Activated naive CD8-positive, alpha-beta T cell treated with anti-CD3 and anti-CD28 coated beads, Interleukin-2, amount 50 U/mL, for 24 hours (primary cell): Measurements from ENCODE around the gene SLC2A14.
"Not testable (repeated sequence)": the region's sequence is repeated elsewhere in the genome, so short reads cannot be mapped to it uniquely, and the experiment has no call there.

Experiments
- ATAC-seq: fragments of 150-1000 bp; cut with Tn5 transposase; one replicate; pipeline ENCODE4 v1.10.0; 2021
- DNase-seq: peaks from one replicate; pipeline ENCODE4 v3.0.0; 2021
- H3K27ac Mint-ChIP-seq: one replicate; pipeline ENCODE4 v1.8.0; 2021; ENCODE audit warnings: mild to moderate bottlenecking, mixed read lengths
- H3K27me3 Mint-ChIP-seq: one replicate; pipeline ENCODE4 v1.8.0; 2021; ENCODE audit warnings: mixed read lengths
- H3K36me3 Mint-ChIP-seq: one replicate; pipeline ENCODE4 v1.8.0; 2021; ENCODE audit warnings: low read depth, mixed read lengths
- H3K4me1 Mint-ChIP-seq: one replicate; pipeline ENCODE4 v1.8.0; 2021; ENCODE audit warnings: mixed read lengths
- H3K4me3 Mint-ChIP-seq: one replicate; pipeline ENCODE4 v1.8.0; 2021; ENCODE audit warnings: mild to moderate bottlenecking, moderate library complexity, mixed read lengths
- H3K9me3 Mint-ChIP-seq: one replicate; pipeline ENCODE4 v1.8.0; 2021; ENCODE audit warnings: mixed read lengths

The SLC2A14 gene

DNA sequence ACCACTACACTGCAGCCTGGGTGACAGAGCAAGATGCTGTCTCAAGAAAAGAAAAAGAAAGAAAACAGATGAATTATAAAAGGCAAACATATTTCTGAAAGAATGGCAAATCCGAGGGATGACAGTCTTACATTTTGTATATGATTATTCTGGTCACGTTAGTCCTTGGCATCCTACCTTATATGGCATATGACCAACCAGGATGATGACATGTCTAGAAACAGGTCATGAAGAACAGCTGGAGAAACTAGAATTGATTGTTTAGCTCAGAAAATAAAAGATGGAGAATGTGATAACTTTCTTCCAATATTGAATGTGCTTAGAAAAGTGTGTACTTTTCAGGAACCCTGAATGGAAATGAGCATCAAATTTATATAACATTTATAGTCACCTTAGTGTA, 19.2 kb downstream of the SLC2A14 start:
- Mint-ChIP-seq H3K4me3 (no peak overlapping the region), H3K9me3 (no peaks in the 10 kb centered on the region), H3K36me3 (no peaks in the 10 kb centered on the region), H3K27ac (no peak overlapping the region), H3K4me1 (no peaks in the 10 kb centered on the region), H3K27me3 (peaks cover 5% of the 10 kb centered on the region)
- DNase-seq (no peak), ATAC-seq (no peak)

DNA sequence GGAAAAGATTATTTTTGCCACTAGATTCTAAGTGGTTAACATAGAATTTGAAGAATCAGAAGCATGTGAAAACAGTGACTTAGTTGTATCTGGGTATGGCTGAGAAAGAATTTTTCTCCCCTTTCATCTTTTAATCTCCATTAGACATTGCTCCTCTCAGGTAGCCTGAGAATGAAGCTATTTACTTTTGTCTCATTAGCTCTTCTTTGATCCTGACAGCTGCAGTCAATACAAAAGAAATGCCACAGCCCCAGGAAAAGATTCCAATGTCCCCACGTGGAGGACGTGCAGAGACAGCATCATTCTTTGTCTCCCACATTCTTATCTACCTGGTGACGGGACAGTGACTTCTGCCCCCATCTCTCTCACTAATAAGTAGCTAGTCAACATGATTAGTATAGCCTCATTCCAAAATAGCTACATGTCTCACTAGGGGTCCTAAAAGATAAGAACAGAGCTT, 21.1 kb downstream of the SLC2A14 start:
- not testable (repeated sequence) for H3K27me3 Mint-ChIP-seq, H3K36me3 Mint-ChIP-seq, ATAC-seq, H3K9me3 Mint-ChIP-seq, H3K4me3 Mint-ChIP-seq, DNase-seq, H3K4me1 Mint-ChIP-seq, H3K27ac Mint-ChIP-seq

DNA sequence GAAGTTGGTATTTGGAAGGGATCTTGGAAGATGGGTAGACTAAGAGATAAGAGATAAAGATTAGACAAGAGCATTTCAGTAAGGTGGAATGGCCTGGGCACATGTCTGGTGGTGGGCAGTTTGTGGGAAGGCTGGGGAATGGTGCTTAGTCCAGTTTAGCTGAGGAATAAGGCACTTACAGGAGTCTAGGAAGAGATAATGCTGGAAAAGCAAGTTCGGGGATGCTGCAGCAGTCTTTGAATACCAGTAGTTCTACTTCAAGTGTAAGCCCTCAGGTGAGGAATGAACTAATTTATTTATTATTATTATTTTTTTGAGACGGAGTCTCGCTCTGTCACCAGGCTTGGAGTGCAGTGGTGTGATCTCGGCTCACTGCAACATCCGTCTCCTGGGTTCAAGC, 22.6 kb downstream of the SLC2A14 start:
- not testable (repeated sequence) for H3K36me3 Mint-ChIP-seq, H3K27ac Mint-ChIP-seq, H3K4me3 Mint-ChIP-seq, H3K4me1 Mint-ChIP-seq, ATAC-seq, H3K9me3 Mint-ChIP-seq, H3K27me3 Mint-ChIP-seq, DNase-seq

DNA sequence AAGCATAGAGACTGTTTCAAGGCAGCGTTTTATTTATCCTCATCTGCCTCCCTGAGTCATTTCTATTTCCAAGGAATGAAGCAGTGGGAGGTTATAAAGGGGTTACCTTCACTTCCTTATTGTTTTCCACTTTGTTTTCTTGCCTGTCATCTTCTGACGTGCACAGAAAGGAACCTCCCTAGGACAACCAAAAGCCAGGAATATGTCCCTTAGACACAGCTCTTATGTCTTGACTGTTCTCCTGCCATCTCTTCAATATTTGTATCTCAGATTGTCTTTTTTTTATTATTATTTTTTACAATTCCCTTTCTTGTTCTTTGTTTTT, 24.7 kb downstream of the SLC2A14 start:
- H3K4me1 Mint-ChIP-seq, H3K27me3 Mint-ChIP-seq, H3K36me3 Mint-ChIP-seq, DNase-seq, H3K27ac Mint-ChIP-seq, H3K9me3 Mint-ChIP-seq, H3K4me3 Mint-ChIP-seq, ATAC-seq: not testable (repeated sequence)

DNA sequence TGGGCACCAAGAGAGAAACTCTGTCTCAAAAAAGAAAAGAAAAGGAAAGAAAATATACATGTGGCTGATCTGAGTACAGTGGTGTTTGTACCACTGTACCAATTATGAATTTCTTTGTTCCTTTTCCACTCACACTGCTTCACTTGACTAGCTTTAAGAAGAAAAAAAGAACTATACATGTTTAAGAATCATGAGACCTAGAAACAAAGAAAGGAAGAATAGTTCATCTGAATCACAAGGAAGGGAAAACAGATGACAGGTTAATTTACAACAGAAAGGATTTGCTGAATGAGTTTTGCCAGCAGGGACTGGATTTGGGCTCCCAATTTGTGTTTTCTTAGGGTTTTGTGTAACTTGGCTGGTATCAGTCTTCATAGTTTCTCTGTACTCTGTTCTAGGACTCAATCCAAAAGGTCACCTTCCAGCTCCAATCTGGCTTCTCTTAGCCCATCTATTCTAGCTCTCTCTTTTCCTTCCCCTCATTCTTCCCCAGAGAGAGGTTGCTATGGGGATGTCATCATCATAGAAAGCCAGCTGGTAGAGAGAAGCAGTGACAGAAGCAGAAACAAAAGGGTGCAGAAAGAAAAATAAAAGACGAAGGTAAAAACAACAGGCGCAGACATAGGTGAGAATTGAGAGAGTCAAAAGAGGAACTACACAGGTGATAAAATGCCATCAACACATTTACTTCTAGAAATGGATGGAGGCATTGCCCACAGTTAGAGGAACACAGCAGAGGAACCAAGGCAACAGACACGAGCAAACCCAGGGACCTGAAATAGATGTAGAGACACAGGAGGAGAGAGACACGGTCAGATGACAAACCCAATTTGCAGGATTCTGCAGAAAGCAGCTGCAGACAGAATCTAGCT, 25.3 kb downstream of the SLC2A14 start:
- ATAC-seq, H3K9me3 Mint-ChIP-seq, H3K27ac Mint-ChIP-seq, H3K27me3 Mint-ChIP-seq, H3K4me1 Mint-ChIP-seq, H3K4me3 Mint-ChIP-seq, DNase-seq, H3K36me3 Mint-ChIP-seq: not testable (repeated sequence)

DNA sequence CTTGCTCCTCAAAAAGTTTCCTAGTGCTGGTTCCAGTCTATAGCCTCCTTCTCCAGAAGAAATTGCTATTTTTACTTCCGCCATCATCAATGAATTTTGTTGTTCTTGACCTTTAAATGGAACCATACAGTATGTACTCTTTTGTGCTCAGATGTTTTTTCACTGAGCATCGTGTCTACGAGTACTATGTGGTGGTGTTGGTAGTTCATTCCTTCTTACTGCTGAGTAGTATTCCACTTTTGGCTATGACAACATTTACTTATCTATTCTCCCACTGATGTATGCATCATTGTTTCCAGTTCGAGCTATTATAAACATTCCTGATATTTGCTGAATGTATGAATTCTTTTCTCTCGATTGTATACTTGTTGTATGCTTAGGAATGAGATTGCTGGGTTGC, 28.6 kb downstream of the SLC2A14 start:
- Mint-ChIP-seq H3K36me3 (no peaks in the 10 kb centered on the region), H3K27me3 (no peaks in the 10 kb centered on the region), H3K27ac (no peak overlapping the region), H3K9me3 (no peaks in the 10 kb centered on the region), H3K4me1 (peaks cover 9% of the 10 kb centered on the region), H3K4me3 (no peak overlapping the region)
- ATAC-seq (no peak), DNase-seq (no peak)

DNA sequence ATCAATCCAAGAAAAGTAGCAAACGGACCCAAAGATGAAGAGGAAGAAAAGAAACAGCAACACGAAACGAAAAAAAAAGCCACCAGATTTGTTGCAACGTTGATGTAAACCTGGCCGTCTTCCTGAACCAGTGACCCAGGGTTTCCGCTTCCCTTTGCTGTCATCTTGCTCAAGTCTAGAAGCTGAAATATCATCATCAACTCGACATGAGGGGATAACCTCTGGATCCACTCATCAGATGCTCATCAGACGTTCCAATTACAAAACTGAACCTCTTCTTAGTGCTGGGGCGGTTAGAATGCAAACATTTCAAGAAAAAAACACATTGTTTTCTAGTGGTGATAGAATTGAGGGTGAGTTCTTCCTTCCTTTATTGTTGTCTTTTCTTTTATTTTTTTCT, 29.1 kb downstream of the SLC2A14 start:
- H3K4me1 Mint-ChIP-seq, H3K4me3 Mint-ChIP-seq, H3K27me3 Mint-ChIP-seq, DNase-seq, H3K27ac Mint-ChIP-seq, H3K36me3 Mint-ChIP-seq, H3K9me3 Mint-ChIP-seq: not testable (repeated sequence)
- ATAC-seq, result peak; percentile 85

DNA sequence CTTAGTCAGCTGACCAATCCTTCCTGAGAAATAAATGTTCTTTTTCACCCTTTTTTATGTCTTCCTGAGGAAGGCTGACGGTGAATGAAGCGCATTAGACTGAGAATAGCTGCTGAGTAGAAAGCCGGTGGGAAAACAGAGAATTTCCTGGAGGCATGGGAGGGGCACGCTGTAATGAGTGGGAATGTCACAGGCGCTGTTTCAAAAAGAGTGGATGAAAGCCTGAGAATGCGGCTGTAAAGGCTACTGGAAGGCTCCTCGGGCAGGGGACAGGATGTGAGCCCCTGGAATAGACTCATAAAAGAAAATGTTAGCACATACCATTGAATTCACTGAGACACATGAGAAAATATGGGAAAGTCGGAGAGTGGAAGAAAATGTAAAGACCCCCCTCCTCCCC, 29.6 kb downstream of the SLC2A14 start:
- H3K4me1 Mint-ChIP-seq, H3K36me3 Mint-ChIP-seq, ATAC-seq, H3K9me3 Mint-ChIP-seq, H3K27me3 Mint-ChIP-seq, DNase-seq, H3K4me3 Mint-ChIP-seq: not testable (repeated sequence)
- peak overlapping the region; percentile 62 for H3K27ac Mint-ChIP-seq

DNA sequence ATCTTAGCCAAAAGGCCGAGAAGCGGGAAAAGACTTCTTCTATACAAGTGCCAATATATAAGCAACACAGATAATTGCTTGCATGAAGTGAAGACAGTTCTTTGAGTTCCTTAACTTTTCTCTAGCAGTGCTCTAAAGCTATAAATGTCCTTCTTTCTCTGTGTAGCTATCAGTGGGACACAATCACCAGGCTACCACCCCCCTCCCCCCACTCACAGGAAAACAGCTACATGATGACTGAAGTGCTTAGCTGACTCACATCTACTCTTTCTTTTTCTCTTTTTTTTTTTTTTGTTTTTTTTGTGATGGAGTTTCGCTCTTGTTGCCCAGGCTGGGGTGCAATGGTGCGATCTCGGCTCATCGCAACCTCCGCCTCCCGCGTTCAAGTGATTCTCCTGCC, 30.3 kb downstream of the SLC2A14 start:
- H3K9me3 Mint-ChIP-seq, H3K27ac Mint-ChIP-seq, ATAC-seq: not testable (repeated sequence)

DNA sequence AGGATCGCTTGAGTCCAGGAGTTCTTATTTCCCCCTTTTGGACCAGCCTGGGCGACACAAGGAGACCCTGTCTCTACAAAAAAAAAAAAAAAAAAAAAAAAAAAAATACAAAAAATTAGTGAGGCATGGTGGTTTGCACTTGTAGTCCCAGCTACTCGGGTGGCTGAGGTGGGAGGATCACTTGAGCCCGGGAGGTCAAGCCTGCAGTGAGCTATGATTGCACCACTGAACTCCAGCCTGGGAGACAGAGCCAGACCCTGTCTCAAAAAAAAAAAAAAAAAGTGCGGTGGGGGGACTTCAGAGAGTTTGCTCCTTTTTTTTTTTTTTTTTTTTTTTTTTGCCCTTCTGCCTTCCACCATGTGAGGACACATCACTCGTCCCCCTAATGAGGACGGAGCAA, 32.9 kb downstream of the SLC2A14 start:
- H3K9me3 Mint-ChIP-seq, H3K4me1 Mint-ChIP-seq, DNase-seq, H3K27ac Mint-ChIP-seq, H3K36me3 Mint-ChIP-seq, ATAC-seq, H3K4me3 Mint-ChIP-seq, H3K27me3 Mint-ChIP-seq: not testable (repeated sequence)

More for the DNA sequence above, 30.3 kb downstream of the SLC2A14 start:
- H3K27me3 Mint-ChIP-seq, DNase-seq, H3K4me3 Mint-ChIP-seq, H3K36me3 Mint-ChIP-seq, H3K4me1 Mint-ChIP-seq: not testable (repeated sequence)

DNA sequence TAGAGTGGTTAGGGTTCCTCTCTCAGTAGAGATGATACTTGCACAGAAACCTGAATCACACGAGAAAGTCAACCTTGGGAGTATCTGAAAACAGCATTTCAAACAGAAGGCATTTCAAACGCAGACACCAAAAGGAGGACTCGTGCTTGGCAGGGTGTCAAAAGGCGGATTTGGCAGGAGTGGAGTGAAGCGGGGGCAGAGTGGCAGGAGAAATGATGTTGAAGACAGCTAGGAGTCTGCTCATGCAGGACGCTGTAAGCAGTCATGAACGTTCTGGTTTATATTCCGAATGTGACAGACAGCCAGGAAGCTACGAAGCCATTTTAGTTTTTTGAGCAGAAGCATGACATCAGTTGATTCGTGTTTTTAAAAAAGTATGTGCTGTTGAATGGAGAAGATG, 33.5 kb downstream of the SLC2A14 start:
- not testable (repeated sequence) for H3K36me3 Mint-ChIP-seq, H3K27me3 Mint-ChIP-seq, H3K4me1 Mint-ChIP-seq, H3K27ac Mint-ChIP-seq, H3K4me3 Mint-ChIP-seq, DNase-seq, ATAC-seq, H3K9me3 Mint-ChIP-seq

DNA sequence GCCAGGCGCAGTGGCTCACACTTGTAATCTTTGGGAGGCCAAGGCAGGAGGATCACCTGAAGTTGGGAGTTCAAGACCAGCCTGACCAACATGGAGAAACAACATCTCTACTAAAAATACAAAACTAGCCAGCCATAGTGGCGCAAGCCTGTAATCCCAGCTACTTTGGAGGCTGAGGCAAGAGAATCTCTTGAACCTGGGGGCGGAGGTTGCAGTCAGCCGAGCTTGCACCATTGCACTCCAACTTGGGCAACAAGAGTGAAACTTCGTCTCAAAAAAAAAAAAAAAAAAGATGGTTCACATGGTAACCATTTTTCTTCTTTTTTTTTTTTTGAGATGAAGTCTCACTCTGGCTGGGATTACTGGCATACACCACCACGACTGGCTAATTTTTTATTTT, 35.3 kb downstream of the SLC2A14 start:
- Mint-ChIP-seq H3K27me3 (no peaks in the 10 kb centered on the region), H3K9me3 (no peaks in the 10 kb centered on the region), H3K27ac (no peak overlapping the region), H3K36me3 (no peaks in the 10 kb centered on the region), H3K4me1 (peaks cover under 1% of the 10 kb centered on the region), H3K4me3 (no peak overlapping the region)
- no peak for ATAC-seq
- no peak for DNase-seq

DNA sequence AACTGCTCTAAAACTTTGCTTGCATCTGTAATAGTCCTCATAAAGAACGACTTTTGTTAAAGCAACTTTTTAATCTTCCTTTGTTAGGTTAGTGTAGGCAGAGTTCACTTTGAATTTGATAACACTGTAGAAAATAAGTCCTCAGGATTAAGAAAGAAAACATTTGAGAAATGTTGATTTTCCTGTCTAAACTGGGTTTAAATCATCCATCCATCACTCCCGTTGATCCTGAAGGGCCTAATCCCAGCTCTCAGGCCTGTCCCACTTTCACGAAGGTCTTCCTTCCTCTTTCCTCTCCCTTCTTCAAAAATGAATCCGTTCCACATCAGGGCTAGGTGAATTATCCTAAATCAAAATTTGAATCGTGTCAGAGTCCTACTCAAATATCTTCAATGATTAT, 36.9 kb downstream of the SLC2A14 start:
- Mint-ChIP-seq H3K27me3 (no peaks in the 10 kb centered on the region), H3K36me3 (no peaks in the 10 kb centered on the region), H3K4me1 (peaks cover 3% of the 10 kb centered on the region), H3K4me3 (no peak overlapping the region), H3K9me3 (no peaks in the 10 kb centered on the region), H3K27ac (no peak overlapping the region)
- ATAC-seq, result no peak
- no peak for DNase-seq

DNA sequence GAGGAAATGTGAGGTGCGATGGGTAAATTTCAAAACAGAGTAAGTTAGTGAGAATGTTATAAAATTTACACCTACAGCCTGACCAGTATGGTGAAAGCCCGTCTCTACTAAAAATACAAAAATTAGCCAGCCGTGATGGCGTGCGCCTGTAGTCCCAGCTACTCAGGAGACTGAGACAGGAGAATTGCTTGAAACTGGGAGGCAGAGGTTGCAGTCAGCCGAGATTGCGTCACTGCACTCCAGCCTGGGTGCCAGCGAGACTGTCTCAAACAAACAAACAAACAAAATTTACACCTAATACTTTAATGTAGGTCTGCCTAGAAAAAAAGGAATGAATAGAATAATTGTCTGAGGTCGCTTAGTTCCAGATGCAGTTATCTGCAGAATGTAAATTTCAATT, 37.6 kb downstream of the SLC2A14 start:
- Mint-ChIP-seq H3K9me3 (no peaks in the 10 kb centered on the region), H3K4me1 (peaks cover 3% of the 10 kb centered on the region), H3K27me3 (no peaks in the 10 kb centered on the region), H3K4me3 (no peak overlapping the region), H3K36me3 (no peaks in the 10 kb centered on the region), H3K27ac (no peak overlapping the region)
- no peak for DNase-seq
- no peak for ATAC-seq

DNA sequence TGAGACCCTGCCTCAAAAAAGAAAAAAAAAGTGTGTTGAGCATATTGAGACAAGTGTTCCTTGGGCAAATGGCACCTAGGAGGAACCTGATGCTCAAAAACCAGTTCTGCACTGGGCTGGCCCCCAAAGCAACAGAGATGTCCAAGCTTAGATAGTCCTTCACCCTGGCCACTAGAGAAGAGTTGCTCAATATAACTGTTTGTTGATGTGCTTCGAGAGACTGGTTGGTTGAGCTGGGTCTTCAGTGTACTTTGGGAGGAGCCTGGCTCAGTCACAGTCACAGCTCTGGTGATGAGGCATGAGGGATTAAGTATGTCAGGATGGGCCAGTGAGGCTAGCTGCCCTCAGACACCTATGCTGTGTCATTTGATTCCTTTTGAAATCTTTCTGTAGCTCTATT, 38.0 kb downstream of the SLC2A14 start:
- DNase-seq (no peak), ATAC-seq (no peak)
- H3K27me3 Mint-ChIP-seq, result no peaks in the 10 kb centered on the region
- no peak overlapping the region for H3K27ac Mint-ChIP-seq
- H3K4me1 Mint-ChIP-seq, result peaks cover 3% of the 10 kb centered on the region
- no peaks in the 10 kb centered on the region for H3K9me3 Mint-ChIP-seq
- no peaks in the 10 kb centered on the region for H3K36me3 Mint-ChIP-seq
- H3K4me3 Mint-ChIP-seq, result no peak overlapping the region

DNA sequence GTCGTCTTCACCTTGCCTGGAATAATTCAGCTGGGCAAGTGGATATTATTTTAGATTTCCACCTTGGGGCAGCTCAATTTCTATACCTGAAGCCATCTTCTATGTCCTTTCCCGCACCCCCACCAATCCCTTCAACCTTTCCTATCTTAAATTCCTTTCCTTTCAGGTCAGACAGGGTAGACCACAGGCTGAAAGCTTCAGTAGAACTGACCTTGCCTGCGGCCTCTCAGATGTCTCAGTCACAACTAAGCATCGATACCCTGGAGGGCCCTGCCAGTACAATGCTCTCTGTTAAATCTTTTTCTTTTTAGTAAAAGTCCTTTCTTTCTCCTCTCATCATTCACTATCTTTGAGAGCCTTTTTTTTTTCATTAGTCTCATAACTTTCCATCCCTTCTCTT, 38.9 kb downstream of the SLC2A14 start:
- Mint-ChIP-seq H3K9me3 (no peaks in the 10 kb centered on the region), H3K27ac (no peak overlapping the region), H3K27me3 (no peaks in the 10 kb centered on the region), H3K4me3 (no peak overlapping the region), H3K36me3 (no peaks in the 10 kb centered on the region), H3K4me1 (peaks cover 3% of the 10 kb centered on the region)
- DNase-seq (no peak), ATAC-seq (no peak)
